Measurements from ENCODE around the gene TOX3. TPM values are rescaled to one million over a fixed set of nuclear protein-coding genes. Genes with fewer than 3 reads are reported as not detected.

The TOX3 gene
- total RNA-seq, 1 donor from 2014 or later, result 7.4 TPM

DNA sequence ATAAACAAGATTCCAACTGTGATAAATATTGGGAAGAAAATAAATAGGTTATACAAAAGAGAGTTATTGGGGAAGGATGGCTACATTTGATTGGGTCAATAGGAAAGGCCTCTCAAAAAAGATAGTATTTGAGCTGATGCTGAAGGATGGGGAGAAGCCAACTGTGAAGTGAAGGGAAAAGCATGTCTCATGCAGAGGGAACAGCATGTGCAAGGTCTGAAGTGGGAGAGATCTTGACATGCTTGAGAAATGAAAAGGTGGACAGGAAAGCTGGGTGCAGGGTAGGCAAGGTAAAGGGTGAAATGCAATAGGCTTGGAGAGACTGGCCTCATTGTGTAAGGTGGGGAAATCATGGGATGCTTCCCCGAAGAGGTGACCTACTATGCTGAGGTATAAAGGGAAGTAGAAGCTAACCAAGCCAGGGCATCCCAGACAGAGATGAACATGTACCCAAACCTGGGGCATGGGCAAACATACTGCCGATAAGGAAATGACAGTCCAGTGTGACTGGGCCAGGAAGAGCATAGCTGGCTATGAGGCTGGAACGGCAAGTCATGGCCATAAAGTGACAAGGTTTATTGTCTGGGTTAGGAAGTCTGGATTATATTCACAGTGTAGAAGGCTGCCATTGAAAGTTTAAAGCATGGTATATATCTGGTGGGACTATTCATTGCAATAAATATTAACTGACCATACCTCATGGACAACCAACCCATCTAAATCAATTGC, 91.2 kb downstream of the TOX3 start:
- H3K27me3 ChIP-seq (ENCODE audit: control insufficient read depth, insufficient read depth, low read length), result no peaks in the 10 kb centered on the region
- no peaks in the 10 kb centered on the region for H3K36me3 ChIP-seq (ENCODE audit: control insufficient read depth, insufficient read depth, low read length)

DNA sequence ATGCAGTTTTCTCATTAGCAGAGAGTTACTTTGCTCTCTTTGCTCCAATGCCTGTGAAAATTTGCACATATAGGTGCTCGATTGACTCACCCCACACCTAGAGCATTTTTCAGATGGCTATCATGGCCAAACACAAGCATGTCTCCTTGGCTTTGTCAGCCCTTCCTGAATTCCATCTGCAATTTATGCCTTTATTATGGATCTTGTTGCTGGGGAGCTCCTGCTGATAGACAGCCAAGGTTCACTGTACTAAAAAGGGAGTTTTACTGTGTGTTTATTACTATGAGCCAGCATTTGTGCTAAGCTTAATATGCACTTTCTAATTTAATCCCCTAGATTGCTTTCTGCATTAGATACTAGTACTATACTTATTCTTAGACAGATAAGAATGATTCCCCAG, 93.3 kb downstream of the TOX3 start:
- DNase-seq (ENCODE audit: low read depth), result no peak
- Histone ChIP-seq H3K27me3 (ENCODE audit: control insufficient read depth, insufficient read depth, low read length) (no peaks in the 10 kb centered on the region), H3K36me3 (ENCODE audit: control insufficient read depth, insufficient read depth, low read length) (no peaks in the 10 kb centered on the region), H3K4me3 (ENCODE audit: low read depth, low read length) (no peak overlapping the region)
- TF ChIP-seq CTCF (IDR thresholded peaks at IDR 0.05; ENCODE audit: insufficient read depth, low read length, poor library complexity, severe bottlenecking), result no peak

More for the DNA sequence above, 91.2 kb downstream of the TOX3 start:
- H3K4me3 ChIP-seq (ENCODE audit: low read depth, low read length), result no peak overlapping the region
- no peak for TF ChIP-seq CTCF (IDR thresholded peaks at IDR 0.05; ENCODE audit: insufficient read depth, low read length, poor library complexity, severe bottlenecking)
- no peak for DNase-seq (ENCODE audit: low read depth)

GRCh38 chr16:52451971-52452421, 94.9 kb downstream of the TOX3 start:
- DNase-seq (ENCODE audit: low read depth), result no peak
- no peak for TF ChIP-seq CTCF (IDR thresholded peaks at IDR 0.05; ENCODE audit: insufficient read depth, low read length, poor library complexity, severe bottlenecking)
- Histone ChIP-seq H3K36me3 (ENCODE audit: control insufficient read depth, insufficient read depth, low read length) (no peaks in the 10 kb centered on the region), H3K27me3 (ENCODE audit: control insufficient read depth, insufficient read depth, low read length) (no peaks in the 10 kb centered on the region), H3K4me3 (ENCODE audit: low read depth, low read length) (no peak overlapping the region)

DNA sequence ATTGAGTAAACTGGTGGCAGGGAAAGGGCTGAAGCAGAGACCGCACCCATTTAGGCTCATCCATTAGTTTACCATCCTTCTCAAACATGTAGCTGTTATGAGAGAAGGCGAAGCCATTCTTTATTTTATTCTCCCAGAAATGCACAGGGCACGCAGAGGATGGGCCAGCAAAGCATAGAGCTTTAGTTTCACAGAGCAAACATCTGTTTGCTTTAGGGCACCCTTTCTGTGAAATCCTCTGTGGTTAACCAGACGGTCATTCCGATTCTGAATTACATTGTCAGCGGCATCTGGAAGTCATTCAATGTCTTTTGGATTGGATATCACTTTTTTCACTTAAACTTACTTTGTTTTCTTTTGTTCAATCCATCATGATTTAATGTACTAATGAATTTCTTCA, 96.0 kb downstream of the TOX3 start:
- Histone ChIP-seq H3K4me3 (ENCODE audit: low read depth, low read length) (no peak overlapping the region), H3K27me3 (ENCODE audit: control insufficient read depth, insufficient read depth, low read length) (no peaks in the 10 kb centered on the region), H3K36me3 (ENCODE audit: control insufficient read depth, insufficient read depth, low read length) (no peaks in the 10 kb centered on the region)
- TF ChIP-seq CTCF (IDR thresholded peaks at IDR 0.05; ENCODE audit: insufficient read depth, low read length, poor library complexity, severe bottlenecking), result no peak
- DNase-seq (ENCODE audit: low read depth), result no peak

GRCh38 chr16:52450241-52450640, 96.7 kb downstream of the TOX3 start:
- no peak for DNase-seq (ENCODE audit: low read depth)
- no peaks in the 10 kb centered on the region for H3K27me3 ChIP-seq (ENCODE audit: control insufficient read depth, insufficient read depth, low read length)
- no peaks in the 10 kb centered on the region for H3K36me3 ChIP-seq (ENCODE audit: control insufficient read depth, insufficient read depth, low read length)
- TF ChIP-seq CTCF (IDR thresholded peaks at IDR 0.05; ENCODE audit: insufficient read depth, low read length, poor library complexity, severe bottlenecking), result no peak
- H3K4me3 ChIP-seq (ENCODE audit: low read depth, low read length), result no peak overlapping the region

DNA sequence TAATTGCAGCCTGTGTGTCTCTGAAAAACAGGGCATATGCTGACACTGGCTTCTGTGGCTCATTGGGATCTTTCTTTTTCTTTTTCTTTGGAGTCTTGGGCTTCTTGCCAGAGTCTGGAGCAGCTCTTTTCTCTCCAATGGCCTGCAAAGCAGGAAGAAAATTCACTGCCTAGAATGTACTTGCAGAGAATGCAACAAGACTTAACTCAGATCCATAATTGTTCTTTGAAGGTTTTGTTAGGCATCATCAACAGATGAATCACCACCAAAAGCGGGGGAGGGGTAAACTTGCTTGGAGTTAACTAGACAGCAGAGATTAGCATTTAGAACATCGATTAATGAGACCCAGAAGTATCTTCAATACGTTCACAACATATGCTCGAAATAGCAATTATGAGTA, 100.9 kb downstream of the TOX3 start:
- Histone ChIP-seq H3K36me3 (ENCODE audit: control insufficient read depth, insufficient read depth, low read length) (no peaks in the 10 kb centered on the region), H3K27me3 (ENCODE audit: control insufficient read depth, insufficient read depth, low read length) (no peaks in the 10 kb centered on the region), H3K4me3 (ENCODE audit: low read depth, low read length) (no peak overlapping the region)
- no peak for TF ChIP-seq CTCF (IDR thresholded peaks at IDR 0.05; ENCODE audit: insufficient read depth, low read length, poor library complexity, severe bottlenecking)
- no peak for DNase-seq (ENCODE audit: low read depth)
